G401.6 (cell line): ENCODE measurements around the gene KLK5.
"Not testable (repeated sequence)": the region's sequence is repeated elsewhere in the genome, so short reads cannot be mapped to it uniquely, and the experiment has no call there.

ENCODE experiments used
- FAIRE-seq: peaks from 2 replicates; lab custom pipeline; 2012; peaks lifted over from hg19 to GRCh38; lab: Jason Lieb, UNC

KLK5 gene, protein sequence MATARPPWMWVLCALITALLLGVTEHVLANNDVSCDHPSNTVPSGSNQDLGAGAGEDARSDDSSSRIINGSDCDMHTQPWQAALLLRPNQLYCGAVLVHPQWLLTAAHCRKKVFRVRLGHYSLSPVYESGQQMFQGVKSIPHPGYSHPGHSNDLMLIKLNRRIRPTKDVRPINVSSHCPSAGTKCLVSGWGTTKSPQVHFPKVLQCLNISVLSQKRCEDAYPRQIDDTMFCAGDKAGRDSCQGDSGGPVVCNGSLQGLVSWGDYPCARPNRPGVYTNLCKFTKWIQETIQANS

DNA sequence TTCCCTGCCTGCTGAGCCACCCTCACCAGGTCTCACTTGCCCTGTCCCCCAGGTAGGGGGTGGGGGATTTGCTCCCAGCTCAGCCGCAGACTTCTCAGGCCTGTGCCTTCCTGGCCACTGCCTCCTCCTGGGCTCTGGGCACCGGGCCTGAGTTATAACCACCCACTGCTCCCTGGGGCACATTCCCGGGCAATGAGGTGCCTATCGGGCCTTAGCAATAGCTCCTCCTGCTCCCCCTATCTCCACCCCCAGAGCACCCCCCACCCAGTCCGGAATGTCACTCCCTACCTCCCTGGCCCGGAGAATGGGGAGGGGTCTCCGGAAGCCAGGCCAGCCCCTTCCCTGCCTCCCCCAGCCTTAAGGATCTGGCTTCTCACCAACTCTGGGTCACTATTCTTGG is at the start of gene KLK5:
TSS of gene KLK5 (minus strand) at position 129 of the 400 bp plus-strand sequence. CDS start 381 bp downstream, outside the sequence.
- no peak for FAIRE-seq

DNA sequence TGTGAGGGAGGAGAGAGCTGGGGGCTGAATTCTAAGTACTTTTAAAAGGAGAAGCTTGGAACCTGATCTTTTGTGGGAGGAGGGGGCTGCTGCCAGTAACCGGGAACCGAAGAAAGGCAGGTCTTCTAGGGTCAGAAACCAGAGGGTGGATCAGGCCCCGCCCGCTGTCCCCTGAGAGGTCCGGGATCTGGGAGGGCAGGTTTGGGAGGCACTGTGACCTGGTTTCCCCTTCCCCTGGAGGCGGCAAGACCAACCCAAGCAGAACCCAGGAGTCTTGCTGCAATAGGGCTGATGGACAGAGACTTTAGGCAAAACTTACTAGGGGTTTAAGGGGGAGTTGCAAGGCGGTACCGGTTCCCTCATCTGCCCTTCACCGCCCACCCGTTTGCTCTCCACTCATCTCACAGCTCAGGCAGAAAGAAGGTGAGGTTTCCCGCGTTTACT is 49.3 kb upstream of the KLK5 start:
- FAIRE-seq, result no peak

DNA sequence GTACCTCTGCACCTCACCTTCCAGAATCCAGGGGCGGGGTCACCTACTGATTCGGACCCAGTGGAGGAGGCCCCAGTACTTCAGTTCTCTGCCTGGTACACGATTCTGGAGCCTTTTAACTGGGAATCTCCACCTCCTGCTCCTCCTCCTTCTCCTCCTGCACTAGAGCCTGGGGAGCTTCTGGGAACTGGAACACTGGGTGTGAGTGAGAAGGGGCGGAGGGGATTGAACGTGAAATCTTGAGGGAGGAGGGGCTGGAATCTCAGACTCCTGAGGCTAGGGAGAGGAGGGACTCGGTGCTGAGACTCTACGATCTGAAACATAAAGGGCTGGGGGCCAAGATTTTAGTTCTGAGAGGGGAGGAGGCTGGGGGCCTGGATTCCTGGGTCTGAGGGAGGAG is 48.7 kb upstream of the KLK5 start, which contains the start of gene KLK8:
TSS of gene KLK8 (minus strand) at position 90 of the 400 bp plus-strand sequence. CDS start 437 bp downstream, outside the sequence.
- no peak for FAIRE-seq

DNA sequence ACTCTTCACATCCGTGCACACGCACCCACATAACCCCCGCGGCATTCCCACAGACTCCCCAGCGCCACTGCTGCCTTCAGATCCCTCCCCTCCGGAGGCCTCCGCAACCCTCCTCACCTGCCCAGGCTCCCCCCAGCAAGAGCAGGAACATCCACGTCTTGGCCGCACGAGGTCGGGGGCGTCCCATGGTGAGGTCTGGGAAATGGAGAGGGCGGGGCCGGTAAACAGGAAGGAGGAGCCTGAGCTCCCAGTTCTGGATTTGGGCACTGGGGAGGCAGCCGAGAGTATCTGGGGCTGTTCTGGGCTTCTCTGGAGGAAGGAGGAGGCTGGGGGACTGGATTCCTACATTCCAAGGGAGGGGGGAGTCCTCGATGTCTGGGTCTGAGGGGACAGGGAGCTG is 48.1 kb upstream of the KLK5 start:
- FAIRE-seq, result no peak

DNA sequence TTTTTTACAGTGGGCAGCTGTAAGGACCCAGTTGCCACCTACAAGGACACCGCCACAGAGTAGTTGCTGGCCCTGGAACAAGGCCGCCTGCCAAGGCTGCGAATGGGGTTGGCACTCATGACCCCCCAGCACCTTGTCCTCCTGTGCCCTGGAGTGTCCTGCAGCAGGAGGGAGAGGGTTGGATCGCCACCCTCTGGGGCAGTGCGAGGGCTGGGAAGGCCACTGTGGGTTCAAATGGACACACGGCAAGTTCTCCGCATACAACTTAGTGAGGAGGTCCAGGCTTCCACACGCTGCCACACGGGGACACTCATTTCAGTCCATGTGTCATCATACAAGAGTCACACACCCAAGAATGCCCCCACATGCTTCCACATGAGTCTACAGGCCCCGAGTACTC is 47.6 kb upstream of the KLK5 start:
- FAIRE-seq, result no peak

DNA sequence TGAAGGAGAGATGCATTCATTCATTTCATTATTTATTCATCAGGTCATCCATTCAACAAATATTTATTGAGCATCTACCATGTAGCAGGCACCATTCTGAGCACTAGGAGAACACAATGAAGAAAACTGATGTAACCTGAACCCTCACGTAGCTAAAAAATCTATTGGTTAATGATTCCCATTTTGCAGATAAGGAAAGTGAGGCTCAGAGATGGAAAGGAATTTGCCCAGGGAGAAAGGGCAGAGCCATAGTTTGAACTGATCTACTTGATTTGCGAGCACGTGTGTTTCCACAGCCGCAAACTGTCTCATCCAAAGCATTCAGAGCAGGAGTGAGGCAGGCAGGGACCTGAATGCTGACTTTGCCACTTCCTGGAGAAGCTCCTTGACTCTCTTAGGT is 45.8 kb upstream of the KLK5 start:
- FAIRE-seq, result no peak

DNA sequence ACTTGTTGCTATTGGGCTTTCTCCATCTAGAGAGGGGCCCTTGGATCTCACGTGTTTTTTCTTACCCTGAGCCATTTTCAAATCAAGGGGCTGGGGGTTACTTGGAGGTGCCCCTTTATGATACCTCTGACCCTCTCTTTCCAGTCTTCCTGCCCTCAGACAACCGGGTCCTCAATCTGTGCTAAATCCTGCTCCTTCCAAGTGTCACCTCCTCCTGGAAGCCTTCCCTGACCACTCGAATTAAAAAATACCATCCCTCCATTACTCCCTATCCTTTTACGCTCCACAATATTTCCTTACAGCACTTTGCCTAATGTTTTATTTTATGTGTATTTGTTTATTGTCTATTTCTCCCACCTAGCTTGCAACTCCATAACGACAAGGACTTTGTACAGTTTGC is 45.2 kb upstream of the KLK5 start:
- no peak for FAIRE-seq

DNA sequence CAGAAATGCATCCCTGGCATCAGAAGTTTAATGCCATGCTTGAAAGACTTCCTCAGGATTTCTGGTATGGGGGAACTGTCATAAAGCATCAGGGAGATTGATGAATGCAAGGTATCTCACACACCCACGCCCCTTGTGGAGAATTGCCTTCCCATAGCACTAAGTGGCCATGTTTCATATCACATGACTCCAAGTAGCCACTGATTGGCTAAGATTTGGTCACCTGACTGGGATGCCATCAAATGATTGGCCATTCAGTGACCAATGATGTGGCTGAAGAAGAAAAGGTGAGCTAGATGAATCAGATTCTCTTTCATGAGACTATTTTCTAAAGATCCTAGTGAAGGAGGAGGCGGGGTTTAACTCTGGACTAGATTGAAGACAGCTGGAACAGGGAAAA is 41.3 kb upstream of the KLK5 start:
- no peak for FAIRE-seq

DNA sequence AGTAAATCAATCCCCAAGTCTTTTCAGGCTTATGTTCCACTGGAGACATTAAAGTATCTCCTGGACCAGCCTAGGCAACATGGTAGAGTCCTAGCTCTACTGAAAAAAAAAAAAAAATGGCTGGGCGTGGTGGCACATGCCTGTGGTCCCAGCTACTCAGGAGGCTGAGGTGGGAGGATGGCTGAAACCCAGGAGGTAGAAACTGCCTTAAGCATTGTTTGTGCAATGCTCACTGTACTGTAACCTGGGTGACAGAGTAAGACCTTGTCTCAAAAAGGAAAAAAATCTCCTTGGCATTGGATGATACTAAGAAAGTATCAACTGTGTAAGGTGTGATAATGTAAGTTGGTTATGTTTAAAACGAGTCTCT is 39.8 kb upstream of the KLK5 start:
- no peak for FAIRE-seq

DNA sequence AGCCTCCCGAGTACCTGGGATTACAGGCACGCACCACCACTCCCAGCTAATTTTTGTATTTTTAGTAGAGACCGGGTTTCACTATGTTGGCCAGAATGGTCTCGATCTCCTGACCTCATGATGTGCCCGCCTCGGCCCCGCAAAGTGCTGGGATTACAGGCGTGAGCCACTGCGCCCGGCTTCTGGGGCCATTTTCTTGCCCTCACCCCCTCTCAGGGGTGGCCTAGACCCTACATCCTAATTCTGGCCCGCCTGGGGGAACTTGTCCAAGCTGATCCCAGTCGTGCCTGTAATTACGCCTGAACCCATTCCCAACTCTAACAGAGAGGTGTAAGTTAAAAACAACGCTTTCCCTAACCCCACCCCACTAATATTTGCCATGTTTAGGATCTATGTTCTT is 31.6 kb upstream of the KLK5 start:
- not testable (repeated sequence) for FAIRE-seq

DNA sequence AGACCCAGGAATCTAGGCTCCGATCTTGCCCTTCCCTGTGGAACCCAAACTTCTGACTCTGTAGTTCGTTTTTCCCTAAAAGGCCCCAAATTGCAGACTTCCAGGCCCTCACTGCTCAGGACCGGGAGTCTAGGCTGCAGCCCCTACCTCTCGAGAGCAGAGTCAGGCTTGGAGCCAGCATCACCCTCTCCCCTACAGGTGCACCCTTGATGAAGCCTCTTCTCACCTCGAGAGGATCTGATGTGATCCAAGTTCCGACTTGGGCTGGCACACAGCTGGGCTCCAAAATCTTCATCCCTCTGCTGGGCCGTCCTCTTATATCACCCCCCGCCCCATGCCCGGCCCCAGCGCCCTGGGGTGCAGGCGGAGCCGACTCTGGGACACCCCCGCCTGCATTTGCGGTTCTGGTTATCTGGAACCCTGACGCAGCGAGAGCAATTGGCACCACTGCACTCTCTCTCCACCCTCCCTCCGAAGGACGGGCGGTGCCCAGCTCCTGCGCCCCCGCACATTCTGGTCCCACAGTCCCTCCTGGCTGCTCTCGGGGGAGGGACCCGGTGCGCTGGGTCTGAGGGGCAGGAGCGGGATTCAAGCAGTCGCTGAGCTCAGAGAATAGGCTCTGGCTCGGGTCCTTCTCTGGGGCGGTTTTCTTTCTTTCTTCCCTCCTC is 30.9 kb upstream of the KLK5 start, which contains the start of gene KLK7:
TSS of gene KLK7 (minus strand) at position 293 of the 668 bp plus-strand sequence. CDS start 1,518 bp downstream, outside the sequence.
- no peak for FAIRE-seq

DNA sequence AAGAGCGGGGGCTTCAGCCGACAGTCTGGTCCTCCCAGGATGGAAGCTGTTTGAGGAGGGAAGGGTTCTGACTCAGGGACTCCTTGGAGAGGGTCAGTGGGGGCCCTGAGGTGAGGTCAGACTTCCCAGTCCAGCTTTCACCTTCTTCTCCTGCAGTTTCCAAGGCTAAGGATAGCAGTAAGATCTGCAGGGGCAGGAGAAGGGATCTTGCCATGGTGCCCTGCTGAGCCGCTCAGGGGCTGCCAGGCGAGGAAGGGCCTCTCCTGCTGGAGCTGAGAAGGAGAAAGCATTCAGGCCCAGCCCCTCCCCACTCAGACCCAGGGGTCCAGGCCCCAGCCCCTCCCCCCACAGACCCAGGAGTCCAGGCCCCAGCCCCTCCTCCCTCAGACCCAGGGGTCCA is 29.3 kb upstream of the KLK5 start:
- FAIRE-seq, result no peak

DNA sequence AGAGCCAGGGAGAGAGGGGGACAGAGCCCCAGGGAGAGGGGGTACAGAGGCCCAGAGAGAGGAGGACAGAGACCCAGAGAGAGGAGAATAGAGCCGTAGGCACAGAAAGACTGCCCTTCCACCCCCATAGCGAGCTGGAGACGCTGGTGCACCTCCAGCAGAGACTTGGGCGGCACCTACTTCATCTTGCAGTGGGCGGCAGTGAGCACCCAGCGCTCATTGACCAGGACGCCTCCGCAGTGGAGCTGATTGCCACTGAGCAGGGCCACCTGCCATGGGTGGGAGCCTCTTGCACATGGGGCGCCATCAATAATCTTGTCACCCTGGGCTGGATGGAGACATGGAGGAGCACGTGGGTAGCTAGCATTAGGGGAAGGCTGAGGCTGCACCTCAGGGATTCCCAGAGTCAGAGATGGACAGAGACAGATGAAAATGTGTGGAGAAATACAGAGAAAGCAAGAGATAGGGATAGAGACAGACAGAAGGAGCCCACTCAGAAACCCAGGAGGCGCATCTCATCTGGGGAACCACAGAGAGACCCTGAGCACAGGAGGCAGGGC is 28.8 kb upstream of the KLK5 start:
- FAIRE-seq, result no peak

DNA sequence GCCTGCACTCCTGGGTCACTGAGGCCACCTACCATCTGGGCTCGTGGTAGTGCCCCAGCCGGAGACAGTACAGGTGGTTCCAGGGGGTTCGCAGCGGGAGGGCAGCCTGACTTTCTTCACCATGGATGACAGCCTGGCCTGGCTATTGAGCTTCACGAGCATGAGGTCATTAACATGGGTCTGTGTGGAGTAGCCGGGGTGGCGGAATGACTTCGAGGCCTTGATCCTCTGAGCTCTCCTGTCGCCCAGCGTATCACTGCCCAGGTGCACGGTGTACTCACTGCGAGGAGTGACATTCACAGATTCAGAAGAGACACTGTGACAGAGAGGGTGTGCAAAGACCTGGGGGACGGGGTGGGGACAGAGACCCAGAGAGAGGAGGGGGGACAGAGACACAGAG is 27.4 kb upstream of the KLK5 start:
- FAIRE-seq, result no peak

DNA sequence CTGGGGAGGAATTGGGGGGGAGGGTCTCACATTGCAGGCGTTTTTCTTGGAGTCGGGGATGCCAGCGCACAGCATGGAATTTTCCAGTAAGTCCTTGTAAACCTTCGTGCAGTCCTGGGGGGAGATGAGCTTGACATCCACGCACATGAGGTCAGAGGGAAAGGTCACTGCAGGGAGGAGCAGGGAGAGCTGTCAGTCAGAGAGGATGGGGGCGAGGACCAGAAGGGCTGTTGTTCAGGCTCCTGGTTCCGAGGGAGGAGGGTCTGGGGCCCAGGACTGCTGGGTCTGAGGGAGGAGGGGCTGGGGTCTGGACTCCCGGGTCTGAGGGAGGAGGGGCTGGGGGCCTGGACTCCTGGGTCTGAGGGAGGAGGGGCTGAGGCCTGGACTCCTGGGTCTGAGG is 26.9 kb upstream of the KLK5 start:
- no peak for FAIRE-seq

DNA sequence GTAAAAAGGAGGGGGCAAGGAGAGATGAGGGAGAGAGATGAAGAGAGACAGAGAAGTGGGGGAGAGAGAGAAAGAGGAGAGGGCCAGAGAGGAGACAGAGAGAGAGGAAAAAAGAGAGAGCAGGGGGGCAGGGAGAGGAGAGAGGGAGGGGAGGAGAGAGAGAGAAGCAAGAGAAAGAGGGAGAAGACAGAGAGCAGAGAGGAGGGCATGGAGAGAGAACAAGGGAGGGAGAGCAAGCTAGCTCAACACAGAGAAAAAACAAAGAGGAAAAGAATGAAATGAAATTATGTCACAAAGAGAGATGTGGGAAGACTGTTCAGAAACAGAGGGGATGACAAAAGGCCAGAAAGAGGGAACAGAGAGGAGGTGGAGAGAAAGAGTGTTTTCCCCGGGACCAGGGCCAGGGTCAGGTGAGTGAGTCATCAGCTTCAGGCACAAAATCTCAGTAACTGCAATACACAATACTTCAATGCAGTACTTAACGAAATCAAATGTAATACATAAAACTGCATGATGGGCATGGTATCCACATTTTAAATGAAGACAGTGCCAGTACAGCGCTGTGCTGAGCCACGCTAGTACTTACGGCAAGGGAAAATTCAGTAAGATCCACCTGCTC is 26.0 kb upstream of the KLK5 start:
- no peak for FAIRE-seq

DNA sequence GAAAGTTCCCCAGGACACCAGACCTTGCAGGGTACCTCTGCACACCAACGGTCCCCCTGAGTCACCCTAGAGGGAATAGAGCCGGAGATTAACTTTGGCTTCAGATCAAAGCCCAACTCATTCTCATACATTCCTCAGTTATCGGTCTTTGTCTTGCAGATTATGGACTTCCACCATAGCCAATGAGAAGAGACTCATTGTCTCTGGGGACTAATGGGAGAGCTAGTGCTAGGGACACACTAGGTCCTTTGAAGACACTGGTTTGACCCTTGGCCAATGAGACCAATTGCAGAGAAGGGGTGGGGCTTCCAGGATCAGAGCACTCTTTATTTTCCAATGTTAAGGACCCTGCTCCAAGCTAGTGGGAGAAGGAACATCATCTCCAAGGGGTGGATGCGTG is 24.8 kb upstream of the KLK5 start:
- FAIRE-seq, result no peak

DNA sequence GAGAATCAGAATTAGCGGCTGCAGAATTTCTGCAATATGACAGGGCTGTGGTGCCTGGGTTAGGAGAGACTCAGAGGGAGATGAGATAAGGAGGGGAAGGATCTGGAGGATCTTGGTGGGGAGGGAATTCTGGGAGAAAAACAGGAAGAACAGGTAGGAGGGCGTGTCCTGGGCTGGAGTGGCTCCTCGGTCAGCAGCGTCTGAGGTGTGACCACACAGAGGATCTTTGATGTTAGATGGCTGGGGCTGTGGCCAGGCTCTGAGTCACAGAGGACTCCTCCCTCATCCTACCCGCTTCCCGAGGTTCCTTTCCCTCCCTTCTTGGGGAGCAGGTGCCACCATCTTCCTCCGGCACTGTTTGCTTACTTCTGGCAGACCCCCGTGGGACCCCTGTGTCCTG is 22.9 kb upstream of the KLK5 start:
- no peak for FAIRE-seq

DNA sequence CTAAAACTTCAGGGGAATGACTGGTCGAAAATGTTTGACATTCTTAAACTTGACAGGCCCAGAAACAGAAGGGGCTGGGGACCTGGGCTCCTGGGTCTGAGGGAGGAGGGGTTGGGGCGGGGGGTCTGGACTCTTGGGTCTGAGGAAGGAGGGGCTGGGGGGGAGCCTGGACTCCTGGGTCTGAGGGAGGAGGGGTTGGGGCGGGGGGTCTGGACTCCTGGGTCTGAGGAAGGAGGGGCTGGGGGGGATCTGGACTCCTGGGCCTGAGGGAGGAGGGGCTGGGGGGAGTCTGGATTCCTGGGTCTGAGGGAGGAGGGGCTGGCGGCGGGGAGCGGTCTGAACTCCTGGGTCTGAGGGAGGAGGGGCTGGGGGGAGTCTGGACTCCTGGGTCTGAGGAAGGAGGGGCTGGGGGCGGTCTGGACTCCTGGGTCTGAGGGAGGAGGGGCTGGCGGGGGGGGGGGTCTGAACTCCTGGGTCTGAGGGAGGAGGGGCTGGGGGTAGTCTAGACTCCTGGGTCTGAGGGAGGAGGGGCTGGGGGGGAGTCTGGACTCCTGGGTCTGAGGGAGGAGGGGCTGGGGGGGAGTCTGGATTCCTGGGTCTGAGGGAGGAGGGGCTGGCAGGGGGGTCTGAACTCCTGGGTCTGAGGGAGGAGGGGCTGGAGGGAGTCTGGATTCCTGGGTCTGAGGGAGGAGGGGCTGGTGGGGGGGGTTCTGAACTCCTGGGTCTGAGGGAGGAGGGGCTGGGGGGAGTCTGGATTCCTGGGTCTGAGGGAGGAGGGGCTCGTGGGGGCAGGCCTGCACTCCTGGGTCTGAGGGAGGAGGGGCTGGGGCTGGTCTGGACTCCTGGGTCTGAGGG is 22.1 kb upstream of the KLK5 start:
- no peak for FAIRE-seq

DNA sequence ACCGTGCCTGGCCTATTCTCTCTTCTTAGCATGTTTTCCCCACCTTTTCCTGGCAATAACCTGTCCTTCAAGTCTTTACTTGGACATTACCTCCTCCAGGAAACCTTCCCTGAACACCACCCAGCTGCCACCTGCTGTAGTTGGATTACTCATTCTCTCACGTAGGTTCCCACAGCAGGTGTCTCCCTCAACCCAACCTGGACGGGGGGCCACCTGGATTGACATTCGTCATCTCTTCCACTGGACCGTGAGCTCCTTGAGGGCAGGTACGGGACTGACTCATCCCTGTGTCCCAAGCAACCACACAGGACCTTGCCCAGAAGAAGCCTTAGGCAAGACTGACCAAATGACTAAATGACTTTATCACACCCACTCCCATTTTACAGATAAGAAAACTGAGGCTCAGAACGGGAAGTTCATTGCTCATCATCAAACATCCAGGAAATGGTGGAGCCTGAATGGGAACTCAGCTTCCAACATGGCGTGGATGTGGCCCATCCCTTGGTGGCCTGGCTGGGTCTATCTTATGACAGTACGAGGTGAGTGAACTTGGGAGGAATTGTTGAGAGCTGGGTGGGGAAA is 20.0 kb upstream of the KLK5 start:
- no peak for FAIRE-seq

DNA sequence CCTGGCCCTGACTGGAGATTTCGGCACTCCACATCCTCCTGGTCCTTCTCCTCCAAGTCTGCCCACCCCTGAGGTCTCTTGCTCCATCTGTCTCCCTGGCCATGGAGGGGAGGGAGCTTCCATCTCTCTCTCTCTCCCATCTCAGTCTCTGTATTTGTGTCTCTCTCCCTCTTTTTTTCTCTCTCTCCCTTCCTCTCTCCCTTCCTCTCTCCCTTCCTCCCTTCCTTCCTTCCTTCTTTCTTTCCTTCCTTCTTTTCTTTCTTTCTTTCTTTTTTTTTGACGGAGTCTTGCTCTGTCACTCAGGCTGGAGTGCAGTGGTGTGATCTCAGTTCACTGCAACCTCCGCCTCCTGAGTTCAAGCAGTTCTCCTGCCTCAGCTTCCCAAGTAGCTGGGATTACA is 17.0 kb upstream of the KLK5 start:
- not testable (repeated sequence) for FAIRE-seq

DNA sequence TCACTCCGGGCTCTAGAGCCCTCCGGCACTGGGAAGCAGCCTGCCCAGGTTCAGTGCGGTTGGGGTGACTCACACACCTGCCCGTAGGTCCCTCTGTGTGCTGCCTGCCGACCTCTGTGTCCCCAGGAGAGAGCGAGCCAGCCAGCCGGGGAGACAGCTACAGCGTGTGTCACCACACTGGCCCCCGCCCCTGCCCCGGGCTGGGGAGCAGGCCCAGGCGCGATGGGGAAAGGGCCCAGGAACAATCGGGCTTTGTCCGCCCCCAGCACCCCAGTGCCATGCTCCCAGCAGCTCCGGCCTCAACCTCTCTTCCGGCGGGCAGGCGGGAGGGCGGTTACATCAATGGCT is 16.5 kb upstream of the KLK5 start, which contains the start of gene KLK6:
TSS of gene KLK6 (minus strand) at position 179 of the 348 bp plus-strand sequence. CDS start 1,487 bp downstream, outside the sequence.
- FAIRE-seq, result no peak
